NAMALWA (cell line): ENCODE data around the gene TRMT10B.
"Not testable (repeated sequence)": the region's sequence is repeated elsewhere in the genome, so short reads cannot be mapped to it uniquely, and the experiment has no call there.

Source experiments
- DNase-seq: peaks from one replicate; pipeline ENCODE4 v3.0.0-alpha.2; 2015; ENCODE audit warnings: low spot score

The TRMT10B gene

GRCh38 chr9:37751186-37751585 is 2.4 kb upstream of the TRMT10B start:
- no peak for DNase-seq

GRCh38 chr9:37751704-37752103 is 1.9 kb upstream of the TRMT10B start:
- DNase-seq: not testable (repeated sequence)

GRCh38 chr9:37752112-37752511 is 1.5 kb upstream of the TRMT10B start:
- DNase-seq: not testable (repeated sequence)

- DNase-seq: peak; percentile 29
Observed at GRCh38 chr9:37752642-37753488, 740 bp upstream of the TRMT10B start.

GRCh38 chr9:37758747-37759146 is 5.1 kb downstream of the TRMT10B start:
- no peak for DNase-seq

- no peak for DNase-seq
Observed at GRCh38 chr9:37760416-37761161, 7.0 kb downstream of the TRMT10B start.

- DNase-seq: no peak
Observed at GRCh38 chr9:37761511-37761910, 7.9 kb downstream of the TRMT10B start.

GRCh38 chr9:37765263-37765662 is 11.7 kb downstream of the TRMT10B start:
- DNase-seq: not testable (repeated sequence)

GRCh38 chr9:37769306-37769705 is 15.7 kb downstream of the TRMT10B start:
- DNase-seq: no peak

GRCh38 chr9:37769995-37770394 is 16.4 kb downstream of the TRMT10B start:
- no peak for DNase-seq

GRCh38 chr9:37775216-37775919 is 21.8 kb downstream of the TRMT10B start:
- DNase-seq: no peak

GRCh38 chr9:37776328-37776727 is 22.7 kb downstream of the TRMT10B start:
- no peak for DNase-seq

- no peak for DNase-seq
Observed at GRCh38 chr9:37778534-37778933, 24.9 kb downstream of the TRMT10B start.

GRCh38 chr9:37784291-37784615 is 30.6 kb downstream of the TRMT10B start:
- no peak for DNase-seq

- peak; percentile 93 for DNase-seq
Observed at GRCh38 chr9:37784616-37785483, 31.2 kb downstream of the TRMT10B start, which contains the start of gene EXOSC3. Gene EXOSC3, minus strand, starts transcription at chr9:37785064. Its CDS starts 20 bp downstream, at chr9:37785044.

GRCh38 chr9:37787059-37787458 is 33.5 kb downstream of the TRMT10B start:
- DNase-seq: no peak

- DNase-seq: no peak
Observed at GRCh38 chr9:37788332-37788731, 34.7 kb downstream of the TRMT10B start.

GRCh38 chr9:37790096-37790495 is 36.5 kb downstream of the TRMT10B start:
- DNase-seq: no peak

GRCh38 chr9:37792122-37792521 is 38.5 kb downstream of the TRMT10B start:
- no peak for DNase-seq

- no peak for DNase-seq
Observed at GRCh38 chr9:37796232-37796631, 42.6 kb downstream of the TRMT10B start.

GRCh38 chr9:37798677-37799076 is 45.1 kb downstream of the TRMT10B start:
- peak; percentile 22 for DNase-seq
